HEK293T (cell line): Measurements from ENCODE around the gene CD34.
"Not testable (repeated sequence)": the region's sequence is repeated elsewhere in the genome, so short reads cannot be mapped to it uniquely, and the experiment has no call there.

Source experiments
- CTCF ChIA-PET: fragments of 350-600 bp; formaldehyde crosslinking; extraction: SDS; loops from one replicate; lab custom pipeline; 2021; ENCODE audit warnings: antibody characterized with exemption, inconsistent platforms; lab: Yijun Ruan, JAX
- POLR2A ChIA-PET: fragments of 350-600 bp; formaldehyde crosslinking; extraction: SDS; loops from one replicate; lab custom pipeline; 2020; ENCODE audit warnings: antibody characterized with exemption, inconsistent platforms; lab: Yijun Ruan, JAX
- DNase-seq: peaks from one replicate; pipeline ENCODE4 v3.0.0; 2012; ENCODE audit warnings: mixed read lengths; ENCODE audit errors: extremely low spot score
- ARNT ChIP-seq: fragments of 450-650 bp; IDR thresholded peaks from 2 replicates; pipeline ENCODE4 v1.6.1; 2017; ENCODE audit warnings: mild to moderate bottlenecking
- BHLHE40 ChIP-seq: fragments of 450-650 bp; IDR thresholded peaks from 2 replicates; pipeline ENCODE4 v1.6.1; 2016; ENCODE audit warnings: mild to moderate bottlenecking, moderate library complexity, borderline replicate concordance
- CTBP1 ChIP-seq: fragments of 450-650 bp; IDR thresholded peaks from 2 replicates; pipeline ENCODE4 v1.6.1; 2016; ENCODE audit warnings: borderline replicate concordance
- ELF4 ChIP-seq: fragments of 450-650 bp; IDR thresholded peaks from 2 replicates; pipeline ENCODE4 v1.6.1; 2017; ENCODE audit warnings: antibody characterized with exemption
- FOXA1 ChIP-seq: fragments of 450-650 bp; IDR thresholded peaks from 2 replicates; pipeline ENCODE4 v1.6.1; 2016; ENCODE audit warnings: mild to moderate bottlenecking
- FOXK2 ChIP-seq: fragments of 450-650 bp; IDR thresholded peaks from 2 replicates; pipeline ENCODE4 v1.6.1; 2016; ENCODE audit warnings: mild to moderate bottlenecking
- FOXM1 ChIP-seq: fragments of 450-650 bp; IDR thresholded peaks from 2 replicates; pipeline ENCODE4 v1.6.1; 2017; ENCODE audit warnings: mild to moderate bottlenecking, borderline replicate concordance
- HDGF ChIP-seq: fragments of 450-650 bp; IDR thresholded peaks from 2 replicates; pipeline ENCODE4 v1.6.1; 2017; ENCODE audit warnings: antibody characterized with exemption, borderline replicate concordance
- L3MBTL2 ChIP-seq: fragments of 450-650 bp; conservative IDR thresholded peaks from 2 replicates; pipeline ENCODE4 v1.6.1; 2016; ENCODE audit warnings: mild to moderate bottlenecking
- LEF1 ChIP-seq: fragments of 450-650 bp; IDR thresholded peaks from 2 replicates; pipeline ENCODE4 v1.6.1; 2017; ENCODE audit warnings: mild to moderate bottlenecking, borderline replicate concordance
- NFRKB ChIP-seq: fragments of 450-650 bp; IDR thresholded peaks from 2 replicates; pipeline ENCODE4 v1.6.1; 2016; ENCODE audit warnings: mild to moderate bottlenecking, moderate library complexity
- PKNOX1 ChIP-seq: fragments of 450-650 bp; IDR thresholded peaks from 2 replicates; pipeline ENCODE4 v1.6.1; 2016
- SP1 ChIP-seq: fragments of 450-650 bp; IDR thresholded peaks from 2 replicates; pipeline ENCODE4 v1.6.1; 2017
- SUZ12 ChIP-seq: fragments of 450-650 bp; IDR thresholded peaks from 2 replicates; pipeline ENCODE4 v1.6.1; 2016; ENCODE audit warnings: mild to moderate bottlenecking
- TARDBP ChIP-seq: fragments of 450-650 bp; IDR thresholded peaks from 2 replicates; pipeline ENCODE4 v1.6.1; 2016
- ZNF384 ChIP-seq: fragments of 450-650 bp; IDR thresholded peaks from 2 replicates; pipeline ENCODE4 v1.6.1; 2016

The CD34 gene

DNA sequence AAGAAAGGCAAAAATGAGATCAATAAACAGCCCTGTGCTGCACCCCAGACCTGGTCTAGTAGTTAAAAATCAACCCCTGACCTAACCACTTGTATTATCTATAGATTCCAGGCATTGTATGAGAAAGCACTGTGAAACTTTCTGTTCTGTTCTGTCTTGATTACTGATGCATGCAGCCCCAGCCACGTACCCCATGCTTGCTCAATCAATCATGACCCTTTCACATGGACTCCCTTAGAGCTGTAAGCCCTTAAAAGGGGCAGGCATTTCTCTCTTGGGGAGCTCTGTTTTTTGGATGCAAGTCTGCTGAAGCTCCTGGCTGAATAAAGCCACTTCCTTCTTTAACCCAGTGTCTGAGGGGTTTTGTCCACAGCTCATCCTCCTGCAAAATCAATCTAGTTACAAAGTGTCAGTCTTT lies 24.2 kb upstream of the CD34 start:
- no peak for DNase-seq
- ChIA-PET CTCF (no interaction called here), POLR2A (no interaction called here)
- TF ChIP-seq FOXA1 (no peak), NFRKB (no peak), L3MBTL2 (no peak), FOXM1 (no peak), HDGF (no peak), SP1 (no peak), LEF1 (no peak), PKNOX1 (no peak), SUZ12 (no peak), ELF4 (no peak)

- no peak for TF ChIP-seq FOXK2
- TF ChIP-seq ZNF384, result no peak
- TF ChIP-seq SUZ12, result no peak
- TF ChIP-seq ARNT, result no peak
- no peak for TF ChIP-seq FOXM1
- no peak for TF ChIP-seq ELF4
- no peak for TF ChIP-seq BHLHE40
- TF ChIP-seq SP1, result no peak
- no peak for TF ChIP-seq HDGF
- TF ChIP-seq NFRKB, result no peak
- no peak for TF ChIP-seq CTBP1
- TF ChIP-seq FOXA1, result no peak
- no peak for TF ChIP-seq TARDBP
- no peak for TF ChIP-seq PKNOX1
- CTCF ChIA-PET, result no interaction called here
- POLR2A ChIA-PET, result no interaction called here
- DNase-seq, result no peak
Observed at GRCh38 chr1:207933205-207933800, 22.4 kb upstream of the CD34 start.

DNA sequence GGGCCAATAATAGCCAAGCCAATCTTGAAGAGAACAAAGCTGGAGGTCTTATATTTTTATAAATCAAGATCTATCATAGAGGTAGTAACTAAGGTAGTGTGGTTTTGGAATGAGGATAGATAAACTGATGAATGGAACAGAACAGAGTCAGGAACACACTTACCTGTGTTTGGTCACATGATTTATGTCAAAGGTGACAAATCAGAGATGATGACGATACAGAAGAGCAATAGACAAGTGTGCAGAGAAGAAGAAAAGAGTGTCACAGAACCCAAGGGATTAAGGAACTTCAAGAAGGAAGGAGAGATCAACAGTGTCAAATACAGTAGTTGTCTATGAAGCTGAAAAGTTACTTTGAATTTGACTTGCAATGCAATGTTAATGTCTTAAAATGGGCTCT lies 16.1 kb upstream of the CD34 start:
- CTCF ChIA-PET, result no interaction called here
- TF ChIP-seq ARNT, result no peak
- TF ChIP-seq FOXM1, result no peak

GRCh38 chr1:207925969-207926368 lies 15.0 kb upstream of the CD34 start:
- POLR2A ChIA-PET, CTCF ChIA-PET, DNase-seq: not testable (repeated sequence)

More for the DNA sequence above, 16.1 kb upstream of the CD34 start:
- DNase-seq, result no peak
- POLR2A ChIA-PET, result no interaction called here

DNA sequence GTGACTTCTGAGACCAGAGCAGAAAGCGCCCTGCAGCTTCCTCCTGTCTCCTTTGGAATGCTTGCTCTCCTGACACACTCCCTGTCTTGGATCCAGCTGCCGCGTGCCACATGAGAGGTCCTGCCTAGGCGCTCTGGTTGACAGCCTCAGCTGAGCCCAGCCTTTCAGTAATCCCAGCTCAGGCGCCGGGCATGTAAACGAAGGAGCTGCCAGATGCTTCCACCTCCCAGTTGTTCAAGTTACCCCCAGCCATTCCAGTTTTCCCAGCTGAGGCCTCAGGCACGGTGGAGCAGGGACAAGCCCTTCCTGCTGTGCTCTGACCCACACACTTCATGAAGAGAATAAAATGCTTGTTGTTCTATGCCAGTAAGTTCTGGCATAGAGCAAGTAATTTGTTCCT lies 14.3 kb upstream of the CD34 start:
- TF ChIP-seq FOXA1 (no peak), SP1 (no peak), FOXK2 (no peak), L3MBTL2 (no peak)
- ChIA-PET CTCF (interaction anchor here (0.5 kb wide), 1 partner anchor 52 kb away, joined by 3 read pairs; no protein-coding TSS in a partner anchor), POLR2A (no interaction called here)
- peak; percentile 21 for DNase-seq

DNA sequence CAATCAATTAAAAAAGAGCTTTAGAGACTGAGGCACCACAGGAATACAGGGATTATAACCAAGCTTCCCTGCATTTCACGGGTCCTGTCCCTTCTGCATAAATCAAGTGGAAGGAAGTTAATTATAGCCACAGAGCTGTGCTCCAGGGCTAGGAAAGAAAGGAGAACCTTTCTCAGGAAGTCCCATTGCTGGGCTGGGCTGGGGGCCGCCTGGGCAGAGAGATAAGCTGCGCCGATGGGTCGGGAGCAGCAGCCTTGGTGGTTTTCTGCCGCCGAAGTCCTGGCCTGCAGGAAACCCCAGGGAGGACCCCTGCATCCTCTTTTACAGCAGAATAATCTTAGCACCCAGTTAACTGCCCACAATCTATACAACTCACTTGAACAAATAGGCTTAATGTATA lies 12.6 kb upstream of the CD34 start:
- TF ChIP-seq FOXK2, result no peak
- ChIA-PET POLR2A (no interaction called here), CTCF (no interaction called here)
- no peak for DNase-seq

DNA sequence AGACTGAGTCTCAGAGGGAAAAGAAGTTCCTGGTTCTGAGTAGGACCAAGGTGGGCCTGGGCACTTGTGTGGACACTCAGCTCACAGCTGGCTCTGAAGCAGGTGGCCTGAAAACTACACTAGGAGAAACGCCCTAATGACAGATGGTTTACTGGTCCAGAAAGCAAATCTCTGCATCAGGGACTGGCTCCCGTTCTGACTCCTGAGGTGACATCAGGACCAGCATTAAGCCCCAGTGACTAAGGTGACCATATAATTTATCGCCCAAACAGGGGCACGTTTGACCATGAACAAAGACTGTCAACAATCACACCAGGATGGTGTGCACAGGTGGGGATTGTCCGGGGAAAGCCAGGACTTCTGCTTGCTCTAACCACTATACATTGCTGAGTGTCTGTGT lies 12.2 kb upstream of the CD34 start:
- CTCF ChIA-PET, result no interaction called here
- POLR2A ChIA-PET, result no interaction called here
- no peak for DNase-seq
- TF ChIP-seq PKNOX1 (no peak), LEF1 (no peak)

DNA sequence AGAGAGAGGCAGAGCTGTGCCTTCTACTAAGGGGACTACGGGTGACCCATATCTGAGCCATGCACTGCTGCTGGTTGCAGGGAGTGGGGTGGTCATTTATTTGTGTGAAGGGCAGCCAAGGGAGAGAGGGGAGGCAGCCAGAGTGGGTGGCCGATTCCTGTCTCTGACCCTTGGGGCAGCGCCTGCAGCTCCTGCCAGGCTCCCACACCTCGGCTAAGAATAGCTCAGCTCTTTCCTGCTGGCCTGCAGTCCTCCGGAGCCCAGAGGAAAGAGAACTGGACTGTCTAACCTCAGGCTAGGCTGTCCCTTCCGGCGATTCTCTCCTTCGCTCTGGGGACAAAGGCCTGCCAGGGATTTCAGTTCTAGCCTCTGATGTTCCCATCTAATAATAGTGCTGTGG lies 11.6 kb upstream of the CD34 start:
- CTCF ChIA-PET, result no interaction called here
- POLR2A ChIA-PET, result no interaction called here
- TF ChIP-seq TARDBP, result no peak
- no peak for TF ChIP-seq NFRKB
- no peak for TF ChIP-seq LEF1
- no peak for TF ChIP-seq SP1
- no peak for TF ChIP-seq ELF4
- TF ChIP-seq PKNOX1, result no peak
- TF ChIP-seq HDGF, result no peak
- TF ChIP-seq ARNT, result no peak
- TF ChIP-seq L3MBTL2, result no peak
- TF ChIP-seq FOXA1, result no peak
- no peak for TF ChIP-seq CTBP1
- TF ChIP-seq BHLHE40, result no peak
- no peak for DNase-seq
